A549 (cell line): ENCODE results near the gene EYA2. TPM values are rescaled to one million over a fixed set of nuclear protein-coding genes. Genes with fewer than 3 reads are reported as not detected.

Experiments
- ATAC-seq, 2 experiments: fragments of 200-7000 bp in 1 of 2; fragments of >200 bp in 1 of 2; cut with Nextera tagmentation in 1 of 2; cut with Tn5 transposase in 1 of 2; 3 replicates each; pipeline versions ENCODE4 v1.8.0 to v1.9.1; 2018 to 2020; ENCODE audit warnings: mild to moderate bottlenecking in 1 of 2, moderate library complexity in 1 of 2
- CTCF ChIA-PET: fragments of 300-600 bp; sonication (Branson Sonifier 250); formaldehyde crosslinking; extraction: SDS; loops from one replicate; lab custom pipeline; 2021; ENCODE audit warnings: antibody characterized with exemption, inconsistent platforms; lab: Yijun Ruan, JAX
- POLR2A ChIA-PET: fragments of 350-600 bp; formaldehyde crosslinking; extraction: SDS; loops from one replicate; lab custom pipeline; 2021; ENCODE audit warnings: antibody characterized with exemption, inconsistent platforms; lab: Yijun Ruan, JAX
- DNase-seq, 2 experiments: peaks; one replicate each; pipeline versions ENCODE4 v3.0.0 to v3.0.0-alpha.2; 2011 to 2016; ENCODE audit warnings: low read depth in 1 of 2, low spot score in 1 of 2
- FAIRE-seq: peaks from 2 replicates; lab custom pipeline; 2011; peaks lifted over from hg19 to GRCh38; lab: Jason Lieb, UNC
- H3K27ac ChIP-seq, 2 experiments: fragments of >200 bp; sonication (Bioruptor Twin); formaldehyde crosslinking; 3 replicates each; pipeline ENCODE4 v1.5.1; 2016 to 2017
- H3K4me1 ChIP-seq: fragments of >200 bp; sonication (Bioruptor Twin); formaldehyde crosslinking; 3 replicates; pipeline ENCODE4 v1.6.1; 2016
- H3K4me2 ChIP-seq: fragments of >200 bp; sonication (Bioruptor Twin); formaldehyde crosslinking; 3 replicates; pipeline ENCODE4 v1.6.1; 2016
- H3K4me3 ChIP-seq: fragments of >200 bp; sonication (Bioruptor Twin); formaldehyde crosslinking; 3 replicates; pipeline ENCODE4 v1.5.1; 2016
- H3K9me3 ChIP-seq: fragments of >200 bp; sonication (Bioruptor Twin); formaldehyde crosslinking; 3 replicates; pipeline ENCODE4 v1.6.1; 2016
- BCL3 ChIP-seq: fragments of >200 bp; sonication (Bioruptor Twin); formaldehyde crosslinking; IDR thresholded peaks from 3 replicates; pipeline ENCODE4 v1.6.1; 2016
- BHLHE40 ChIP-seq: IDR thresholded peaks from 2 replicates; pipeline ENCODE4 v1.6.1; 2012; ENCODE audit warnings: low read depth, low read length, inconsistent platforms
- CBX2 ChIP-seq: fragments of 200-600 bp; sonication (generic); IDR thresholded peaks from 2 replicates; pipeline ENCODE4 v1.6.1; 2016; ENCODE audit warnings: low read depth, mild to moderate bottlenecking, borderline replicate concordance
- CBX8 ChIP-seq: fragments of 200-600 bp; sonication (generic); IDR thresholded peaks from 2 replicates; pipeline ENCODE4 v1.6.1; 2016
- CEBPB ChIP-seq, 2 experiments: fragments of >200 bp in 1 of 2; sonication (Bioruptor Twin) in 1 of 2; formaldehyde crosslinking in 1 of 2; IDR thresholded peaks; 2 replicates each; pipeline ENCODE4 v1.6.1; 2012 to 2016
- CHD2 ChIP-seq: fragments of 150-350 bp; IDR thresholded peaks from 2 replicates; pipeline ENCODE4 v1.6.1; 2014; ENCODE audit warnings: low read length; ENCODE audit not compliant: partially characterized antibody
- EHMT2 ChIP-seq: fragments of 200-600 bp; sonication (generic); IDR thresholded peaks from 2 replicates; pipeline ENCODE4 v1.6.1; 2016; ENCODE audit warnings: antibody characterized with exemption, low read depth, mild to moderate bottlenecking, moderate library complexity
- EP300 ChIP-seq, 2 experiments: fragments of >200 bp; sonication (Bioruptor Twin); formaldehyde crosslinking; IDR thresholded peaks; 2 replicates in 1 of 2; 3 replicates in 1 of 2; pipeline ENCODE4 v1.6.1; 2016 to 2017
- FOSB ChIP-seq: fragments of 250-450 bp; sonication (Bioruptor Pico); IDR thresholded peaks from 2 replicates; pipeline ENCODE4 v1.5.0; 2020; ENCODE audit warnings: mild to moderate bottlenecking, moderate library complexity
- FOSL2 ChIP-seq, 2 experiments: fragments of 450-650 bp in 1 of 2; fragments of >200 bp in 1 of 2; sonication (Bioruptor Twin) in 1 of 2; formaldehyde crosslinking; IDR thresholded peaks; 2 replicates each; pipeline versions ENCODE4 v1.5.0 to v1.6.1; 2016 to 2020; ENCODE audit warnings: mild to moderate bottlenecking in 1 of 2, moderate library complexity in 1 of 2
- GATA3 ChIP-seq: IDR thresholded peaks from 2 replicates; pipeline ENCODE4 v1.6.1; 2012; ENCODE audit warnings: borderline replicate concordance
- HOXB13 ChIP-seq: fragments of 250-450 bp; sonication (Bioruptor Pico); IDR thresholded peaks from 2 replicates; pipeline ENCODE4 v1.5.0; 2020; ENCODE audit warnings: low read depth, mild to moderate bottlenecking, moderate library complexity
- HOXB5 ChIP-seq: fragments of 250-450 bp; sonication (Bioruptor Pico); IDR thresholded peaks from 2 replicates; pipeline ENCODE4 v1.5.0; 2020; ENCODE audit warnings: mild to moderate bottlenecking, moderate library complexity
- JUN ChIP-seq, 2 experiments: fragments of >200 bp; sonication (Bioruptor Twin); formaldehyde crosslinking; IDR thresholded peaks; 2 replicates in 1 of 2; 3 replicates in 1 of 2; pipeline ENCODE4 v1.6.1; 2016 to 2017
- JUNB ChIP-seq: fragments of >200 bp; sonication (Bioruptor Twin); formaldehyde crosslinking; IDR thresholded peaks from 2 replicates; pipeline ENCODE4 v1.6.1; 2016
- KDM1A ChIP-seq: fragments of 200-600 bp; sonication (generic); IDR thresholded peaks from 2 replicates; pipeline ENCODE4 v1.6.1; 2016; ENCODE audit warnings: low read depth, mild to moderate bottlenecking
- KDM5A ChIP-seq: fragments of 200-600 bp; sonication (generic); IDR thresholded peaks from 2 replicates; pipeline ENCODE4 v1.6.1; 2016; ENCODE audit warnings: antibody characterized with exemption, mild to moderate bottlenecking
- MAZ ChIP-seq: fragments of 150-350 bp; IDR thresholded peaks from 2 replicates; pipeline ENCODE4 v1.6.1; 2014; ENCODE audit warnings: antibody characterized with exemption, low read depth, low read length, borderline replicate concordance
- NFE2L2 ChIP-seq: fragments of 150-350 bp; conservative IDR thresholded peaks from 2 replicates; pipeline ENCODE4 v1.6.1; 2014; ENCODE audit warnings: low read length
- PBX3 ChIP-seq: IDR thresholded peaks from 2 replicates; pipeline ENCODE4 v1.6.1; 2012
- RAD21 ChIP-seq, 2 experiments: fragments of >200 bp in 1 of 2; sonication (Bioruptor Twin) in 1 of 2; formaldehyde crosslinking in 1 of 2; IDR thresholded peaks in 1 of 2; conservative IDR thresholded peaks in 1 of 2; 2 replicates in 1 of 2; 3 replicates in 1 of 2; pipeline ENCODE4 v1.6.1; 2012 to 2018; ENCODE audit warnings: inconsistent platforms in 1 of 2
- RNF2 ChIP-seq: fragments of 200-600 bp; sonication (generic); IDR thresholded peaks from 2 replicates; pipeline ENCODE4 v1.6.1; 2016; ENCODE audit warnings: low read depth, mild to moderate bottlenecking, antibody characterized with exemption, moderate library complexity, borderline replicate concordance
- SREBF2 ChIP-seq: fragments of 450-650 bp; IDR thresholded peaks from 2 replicates; pipeline ENCODE4 v1.6.1; 2014; ENCODE audit warnings: mild to moderate bottlenecking, moderate library complexity
- TFCP2L1 ChIP-seq: fragments of 250-450 bp; sonication (Bioruptor Pico); IDR thresholded peaks from 2 replicates; pipeline ENCODE4 v1.5.0; 2021; ENCODE audit warnings: mild to moderate bottlenecking
- ZNF302 ChIP-seq: fragments of 250-450 bp; sonication (Bioruptor Pico); IDR thresholded peaks from 2 replicates; pipeline ENCODE4 v1.9.0; 2021; ENCODE audit warnings: inconsistent platforms, mild to moderate bottlenecking, moderate library complexity
- ZSCAN20 ChIP-seq: fragments of 250-450 bp; sonication (Bioruptor Pico); IDR thresholded peaks from 2 replicates; pipeline ENCODE4 v1.8.0; 2022; ENCODE audit warnings: mild to moderate bottlenecking, moderate library complexity
- WGBS: methylation state at CpG from one replicate; pipeline ENCODE4 v1.1.6; 2017; ENCODE audit errors: missing lambda C conversion rate; 5-methylcytosine and 5-hydroxymethylcytosine counted together
- polyA plus RNA-seq, 4 experiments: library from polyadenylated mRNA; depleted of rRNA in 3 of 4; stranded (reverse); fragments of >200 nt; fragmentation: RNase III in 1 of 4; extraction: RNeasy Plus Mini Kit Qiagen cat#74134 plus additional on column Dnase treatment in 1 of 4; gene quantifications; 2 replicates in 3 of 4; 3 replicates in 1 of 4; pipeline ENCODE4 v1.2.3, GENCODE V29; 2011 to 2017
- TF ChIP-seq, protein P1 (sequence below): fragments of 150-350 bp; IDR thresholded peaks from 2 replicates; pipeline ENCODE4 v1.6.1; 2014; ENCODE audit warnings: low read depth, mild to moderate bottlenecking, low read length
- TF ChIP-seq, protein P2 (sequence below): IDR thresholded peaks from 2 replicates; pipeline ENCODE4 v1.6.1; 2012

EYA2 gene
- polyA plus RNA-seq, 2 of the 4 experiments (the other 2 are of a cell fraction) = 4.5 to 4.6 TPM

- TF ChIP-seq PBX3 = peak; percentile 64
- TF ChIP-seq JUNB = peak; percentile 98
- peak; percentile 31; the same call in 1 of the 2 replicates for TF ChIP-seq NFE2L2
- TF ChIP-seq, protein P1, sequence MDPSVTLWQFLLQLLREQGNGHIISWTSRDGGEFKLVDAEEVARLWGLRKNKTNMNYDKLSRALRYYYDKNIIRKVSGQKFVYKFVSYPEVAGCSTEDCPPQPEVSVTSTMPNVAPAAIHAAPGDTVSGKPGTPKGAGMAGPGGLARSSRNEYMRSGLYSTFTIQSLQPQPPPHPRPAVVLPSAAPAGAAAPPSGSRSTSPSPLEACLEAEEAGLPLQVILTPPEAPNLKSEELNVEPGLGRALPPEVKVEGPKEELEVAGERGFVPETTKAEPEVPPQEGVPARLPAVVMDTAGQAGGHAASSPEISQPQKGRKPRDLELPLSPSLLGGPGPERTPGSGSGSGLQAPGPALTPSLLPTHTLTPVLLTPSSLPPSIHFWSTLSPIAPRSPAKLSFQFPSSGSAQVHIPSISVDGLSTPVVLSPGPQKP = no peak
- TF ChIP-seq, protein P2, sequence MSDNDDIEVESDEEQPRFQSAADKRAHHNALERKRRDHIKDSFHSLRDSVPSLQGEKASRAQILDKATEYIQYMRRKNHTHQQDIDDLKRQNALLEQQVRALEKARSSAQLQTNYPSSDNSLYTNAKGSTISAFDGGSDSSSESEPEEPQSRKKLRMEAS = peak; percentile 72
- no peak for TF ChIP-seq SREBF2
- TF ChIP-seq ZNF302 = no peak
- TF ChIP-seq KDM1A = no peak
- no peak for TF ChIP-seq ZSCAN20
- TF ChIP-seq MAZ = no peak
- TF ChIP-seq GATA3 = peak; percentile 88
- peak; percentile 98 for TF ChIP-seq FOSL2 (IDR thresholded peaks at IDR 0.05)
- TF ChIP-seq FOSL2 (CRISPR knock-in tag; IDR thresholded peaks at IDR 0.05) = peak; percentile 99
- 0 out of 3 replicates have a peak, but pooled peaks have one; percentile 26 for TF ChIP-seq BCL3
- peak; percentile 73 to 77; a peak in 3 of 5 replicates for TF ChIP-seq EP300 (IDR thresholded peaks at IDR 0.05)
These were observed 64.5 kb downstream of the EYA2 start (continued) for GRCh38 chr20:46959081-46959692.

DNA sequence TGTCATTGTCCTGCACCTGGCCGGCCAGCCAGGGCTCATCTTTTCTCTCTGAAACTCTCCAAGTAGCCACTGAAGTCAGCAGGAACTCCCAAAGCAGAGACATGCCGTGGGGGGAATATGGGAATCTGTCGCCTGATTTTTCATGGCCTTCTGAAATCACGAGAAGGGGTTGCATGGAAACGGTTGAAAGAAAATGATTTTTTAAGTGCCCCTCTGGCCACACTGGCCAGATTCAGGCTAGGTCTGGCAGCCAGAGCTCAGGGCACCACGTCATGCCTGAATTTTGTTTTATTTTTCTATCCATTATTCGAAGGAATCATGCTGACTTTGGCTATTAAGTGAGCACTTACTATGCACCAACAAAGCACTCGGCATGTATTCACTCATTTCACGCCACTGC, 65.2 kb downstream of the EYA2 start:
- H3K27ac ChIP-seq = peak overlapping the region; percentile 71 to 86
- H3K9me3 ChIP-seq = peaks cover 26% of the 10 kb centered on the region
- H3K4me3 ChIP-seq = no peak overlapping the region
- ATAC-seq (no peak), DNase-seq (no peak), FAIRE-seq (no peak)
- ChIA-PET CTCF (interaction anchor here (0.8 to 2.0 kb wide), 4 partner anchors 194 to 424 kb away, joined by 3 to 6 read pairs (median 4); no protein-coding TSS in a partner anchor), POLR2A (no interaction called here)
- peak overlapping the region; percentile 81 for H3K4me2 ChIP-seq
- H3K4me1 ChIP-seq = peaks cover 38% of the 10 kb centered on the region
- TF ChIP-seq TFCP2L1 (CRISPR knock-in tag) (no peak), HOXB5 (CRISPR knock-in tag) (no peak), CHD2 (no peak), JUN (IDR thresholded peaks at IDR 0.05) (no peak), CBX2 (no peak), ZSCAN20 (no peak), RNF2 (no peak), CBX8 (no peak), KDM1A (no peak), BHLHE40 (no peak), HOXB13 (CRISPR knock-in tag) (no peak), NFE2L2 (no peak), FOSB (no peak), RAD21 (conservative IDR thresholded peaks at IDR 0.05 in 1 of 2, IDR thresholded peaks at IDR 0.05 in 1 of 2) (no peak), CEBPB (IDR thresholded peaks at IDR 0.05) (no peak), JUNB (no peak), EHMT2 (no peak), ZNF302 (no peak), KDM5A (no peak)
- WGBS = 77% methylated on average over 9 of the region's 9 CpGs
